ENCODE measurements around the gene CFAP107.

- TF ChIP-seq CTCF (conservative IDR thresholded peaks at IDR 0.05 in 1 of 2, IDR thresholded peaks at IDR 0.05 in 1 of 2; ENCODE audit: extremely low read depth in 1 of 2, insufficient read depth in 1 of 2, low read depth in 1 of 2, low read length in 2 of 2) (no peak), EZH2 (IDR thresholded peaks at IDR 0.05; ENCODE audit: borderline replicate concordance, low read length) (no peak)
Measured at GRCh38 chr1:12708396-12709090, 37.5 kb upstream of the CFAP107 start.
